Measurements from ENCODE around the gene DNM3.

DNA sequence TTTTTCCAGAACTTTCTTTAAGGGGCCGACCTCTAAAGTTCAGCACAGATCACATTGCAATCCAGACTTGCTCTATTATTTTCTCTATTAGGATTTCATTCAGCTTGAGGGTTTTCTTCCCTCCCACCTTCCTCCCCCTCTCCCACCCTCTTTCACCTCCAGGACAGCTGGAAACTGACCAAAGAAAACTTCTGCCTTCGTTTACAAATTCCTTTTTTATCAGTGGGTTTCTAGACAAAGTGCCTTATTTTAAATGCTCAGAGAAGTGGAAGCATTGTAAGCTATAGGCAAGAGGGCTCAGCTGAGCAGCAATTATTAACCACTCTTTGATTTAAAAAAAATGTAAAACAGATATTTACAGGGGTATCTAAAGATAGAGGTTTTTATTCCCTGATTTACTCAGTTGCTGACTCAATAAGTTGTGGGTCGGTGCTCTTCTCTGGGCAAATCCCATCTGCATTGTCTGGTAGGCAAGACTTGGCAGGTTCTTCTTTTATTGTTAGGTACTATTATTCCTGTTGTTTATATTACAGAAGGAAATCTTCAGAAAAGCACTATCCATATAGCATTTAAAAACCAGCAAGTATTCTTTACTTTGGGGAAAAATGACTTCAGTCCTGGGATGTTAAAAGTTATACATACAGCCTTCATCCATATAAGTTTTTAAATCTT lies 302.2 kb downstream of the DNM3 start:
- no peak for TF ChIP-seq ZNF274 (IDR thresholded peaks at IDR 0.05; ENCODE audit: low read length)
- TF ChIP-seq ZNF274 (tag by site-specific recombination; IDR thresholded peaks at IDR 0.05; ENCODE audit: borderline replicate concordance) = no peak
- TF ChIP-seq, protein P1, sequence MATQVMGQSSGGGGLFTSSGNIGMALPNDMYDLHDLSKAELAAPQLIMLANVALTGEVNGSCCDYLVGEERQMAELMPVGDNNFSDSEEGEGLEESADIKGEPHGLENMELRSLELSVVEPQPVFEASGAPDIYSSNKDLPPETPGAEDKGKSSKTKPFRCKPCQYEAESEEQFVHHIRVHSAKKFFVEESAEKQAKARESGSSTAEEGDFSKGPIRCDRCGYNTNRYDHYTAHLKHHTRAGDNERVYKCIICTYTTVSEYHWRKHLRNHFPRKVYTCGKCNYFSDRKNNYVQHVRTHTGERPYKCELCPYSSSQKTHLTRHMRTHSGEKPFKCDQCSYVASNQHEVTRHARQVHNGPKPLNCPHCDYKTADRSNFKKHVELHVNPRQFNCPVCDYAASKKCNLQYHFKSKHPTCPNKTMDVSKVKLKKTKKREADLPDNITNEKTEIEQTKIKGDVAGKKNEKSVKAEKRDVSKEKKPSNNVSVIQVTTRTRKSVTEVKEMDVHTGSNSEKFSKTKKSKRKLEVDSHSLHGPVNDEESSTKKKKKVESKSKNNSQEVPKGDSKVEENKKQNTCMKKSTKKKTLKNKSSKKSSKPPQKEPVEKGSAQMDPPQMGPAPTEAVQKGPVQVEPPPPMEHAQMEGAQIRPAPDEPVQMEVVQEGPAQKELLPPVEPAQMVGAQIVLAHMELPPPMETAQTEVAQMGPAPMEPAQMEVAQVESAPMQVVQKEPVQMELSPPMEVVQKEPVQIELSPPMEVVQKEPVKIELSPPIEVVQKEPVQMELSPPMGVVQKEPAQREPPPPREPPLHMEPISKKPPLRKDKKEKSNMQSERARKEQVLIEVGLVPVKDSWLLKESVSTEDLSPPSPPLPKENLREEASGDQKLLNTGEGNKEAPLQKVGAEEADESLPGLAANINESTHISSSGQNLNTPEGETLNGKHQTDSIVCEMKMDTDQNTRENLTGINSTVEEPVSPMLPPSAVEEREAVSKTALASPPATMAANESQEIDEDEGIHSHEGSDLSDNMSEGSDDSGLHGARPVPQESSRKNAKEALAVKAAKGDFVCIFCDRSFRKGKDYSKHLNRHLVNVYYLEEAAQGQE (tag by site-specific recombination; IDR thresholded peaks at IDR 0.05) = no peak
- TF ChIP-seq ZBTB7A (tag by site-specific recombination; IDR thresholded peaks at IDR 0.05; ENCODE audit: low read depth) = no peak
- no peak for TF ChIP-seq SP2 (tag by site-specific recombination; IDR thresholded peaks at IDR 0.05)
- no peak for TF ChIP-seq ZNF292 (tag by site-specific recombination; IDR thresholded peaks at IDR 0.05; ENCODE audit: borderline replicate concordance, low read depth)
- TF ChIP-seq ZNF707 (tag by site-specific recombination; IDR thresholded peaks at IDR 0.05) = no peak
- no peak for TF ChIP-seq ZNF791 (tag by site-specific recombination; IDR thresholded peaks at IDR 0.05)
- TF ChIP-seq, protein P2, sequence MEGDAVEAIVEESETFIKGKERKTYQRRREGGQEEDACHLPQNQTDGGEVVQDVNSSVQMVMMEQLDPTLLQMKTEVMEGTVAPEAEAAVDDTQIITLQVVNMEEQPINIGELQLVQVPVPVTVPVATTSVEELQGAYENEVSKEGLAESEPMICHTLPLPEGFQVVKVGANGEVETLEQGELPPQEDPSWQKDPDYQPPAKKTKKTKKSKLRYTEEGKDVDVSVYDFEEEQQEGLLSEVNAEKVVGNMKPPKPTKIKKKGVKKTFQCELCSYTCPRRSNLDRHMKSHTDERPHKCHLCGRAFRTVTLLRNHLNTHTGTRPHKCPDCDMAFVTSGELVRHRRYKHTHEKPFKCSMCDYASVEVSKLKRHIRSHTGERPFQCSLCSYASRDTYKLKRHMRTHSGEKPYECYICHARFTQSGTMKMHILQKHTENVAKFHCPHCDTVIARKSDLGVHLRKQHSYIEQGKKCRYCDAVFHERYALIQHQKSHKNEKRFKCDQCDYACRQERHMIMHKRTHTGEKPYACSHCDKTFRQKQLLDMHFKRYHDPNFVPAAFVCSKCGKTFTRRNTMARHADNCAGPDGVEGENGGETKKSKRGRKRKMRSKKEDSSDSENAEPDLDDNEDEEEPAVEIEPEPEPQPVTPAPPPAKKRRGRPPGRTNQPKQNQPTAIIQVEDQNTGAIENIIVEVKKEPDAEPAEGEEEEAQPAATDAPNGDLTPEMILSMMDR (tag by site-specific recombination; IDR thresholded peaks at IDR 0.05) = no peak
- TF ChIP-seq, protein P3, sequence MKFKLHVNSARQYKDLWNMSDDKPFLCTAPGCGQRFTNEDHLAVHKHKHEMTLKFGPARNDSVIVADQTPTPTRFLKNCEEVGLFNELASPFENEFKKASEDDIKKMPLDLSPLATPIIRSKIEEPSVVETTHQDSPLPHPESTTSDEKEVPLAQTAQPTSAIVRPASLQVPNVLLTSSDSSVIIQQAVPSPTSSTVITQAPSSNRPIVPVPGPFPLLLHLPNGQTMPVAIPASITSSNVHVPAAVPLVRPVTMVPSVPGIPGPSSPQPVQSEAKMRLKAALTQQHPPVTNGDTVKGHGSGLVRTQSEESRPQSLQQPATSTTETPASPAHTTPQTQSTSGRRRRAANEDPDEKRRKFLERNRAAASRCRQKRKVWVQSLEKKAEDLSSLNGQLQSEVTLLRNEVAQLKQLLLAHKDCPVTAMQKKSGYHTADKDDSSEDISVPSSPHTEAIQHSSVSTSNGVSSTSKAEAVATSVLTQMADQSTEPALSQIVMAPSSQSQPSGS (tag by site-specific recombination; IDR thresholded peaks at IDR 0.05; ENCODE audit: low read depth) = no peak
- no peak for TF ChIP-seq BCL11A (tag by site-specific recombination; IDR thresholded peaks at IDR 0.05; ENCODE audit: low read depth)
- no peak for TF ChIP-seq REPIN1 (tag by site-specific recombination; IDR thresholded peaks at IDR 0.05; ENCODE audit: low read depth)
- TF ChIP-seq ZNF121 (tag by site-specific recombination; IDR thresholded peaks at IDR 0.05) = no peak
